ENCODE measurements around the gene S100A8. TPM values are rescaled to one million over a fixed set of nuclear protein-coding genes. Genes with fewer than 3 reads are reported as not detected.

S100A8 gene
- total RNA-seq, 2 donors from 2014 or later = 1.8 TPM; not detected in 1

GRCh38 chr1:153359241-153359640 lies 31.6 kb downstream of the S100A8 start:
- H3K27me3 ChIP-seq = no peaks in the 10 kb centered on the region
- no peaks in the 10 kb centered on the region for H3K36me3 ChIP-seq (replicated peaks in 1 of 2; ENCODE audit: insufficient read depth in 1 of 2, low read depth in 2 of 2)
- DNase-seq (no peak), ATAC-seq (no peak)
- TF ChIP-seq CTCF (IDR thresholded peaks at IDR 0.05) = no peak
- TF ChIP-seq POLR2A (IDR thresholded peaks at IDR 0.05) = no peak
- 82 to 84% methylated on average over 6 of the region's 6 CpGs for WGBS, 2 donors
- H3K27ac ChIP-seq = no peak overlapping the region
- no peaks in the 10 kb centered on the region for H3K9me3 ChIP-seq
- no peaks in the 10 kb centered on the region for H3K4me1 ChIP-seq
- H3K4me3 ChIP-seq = no peak overlapping the region
- intact Hi-C loops (cut with DNase I) = loop anchor here (5.0 kb wide), 1 partner anchor 138 kb away; no protein-coding TSS in a partner anchor

GRCh38 chr1:153358691-153358975 lies 32.2 kb downstream of the S100A8 start:
- Histone ChIP-seq H3K27ac (peak overlapping the region in 1 of 4 donors; percentile 54), H3K9me3 (no peaks in the 10 kb centered on the region), H3K4me3 (no peak overlapping the region), H3K4me1 (no peaks in the 10 kb centered on the region), H3K27me3 (no peaks in the 10 kb centered on the region), H3K36me3 (replicated peaks in 1 of 2; ENCODE audit: insufficient read depth in 1 of 2, low read depth in 2 of 2) (no peaks in the 10 kb centered on the region)
- no peak for DNase-seq
- no peak for TF ChIP-seq CTCF (IDR thresholded peaks at IDR 0.05)
- no peak for TF ChIP-seq POLR2A (IDR thresholded peaks at IDR 0.05)
- intact Hi-C loops (cut with DNase I) = loop anchor here (5.0 kb wide), 1 partner anchor 139 kb away; no protein-coding TSS in a partner anchor
- 73 to 76% methylated on average over 3 of the region's 3 CpGs for WGBS, 2 donors
- no peak for ATAC-seq

GRCh38 chr1:153357853-153358690 lies 32.8 kb downstream of the S100A8 start, which contains the start of gene S100A9:
TSS of gene S100A9 (plus strand) at chr1:153357854. CDS start at chr1:153358284, 430 bp downstream.
- Histone ChIP-seq H3K4me1 (no peaks in the 10 kb centered on the region), H3K9me3 (no peaks in the 10 kb centered on the region), H3K27ac (peak within 1 kb of the TSS in 1 of 4 donors; percentile 54), H3K36me3 (replicated peaks in 1 of 2; ENCODE audit: insufficient read depth in 1 of 2, low read depth in 2 of 2) (no peaks in the 10 kb centered on the region), H3K27me3 (no peaks in the 10 kb centered on the region), H3K4me3 (no peak within 1 kb of the TSS)
- WGBS, 2 donors = 55 to 61% methylated on average over 11 of the region's 11 CpGs
- ATAC-seq = no peak
- TF ChIP-seq POLR2A (IDR thresholded peaks at IDR 0.05) = peak in 1 of 3 donors; percentile 45
- TF ChIP-seq CTCF (IDR thresholded peaks at IDR 0.05) = no peak
- intact Hi-C loops (cut with DNase I) = loop anchor here (5.0 kb wide), 1 partner anchor 139 kb away; no protein-coding TSS in a partner anchor
- DNase-seq = no peak

- Histone ChIP-seq H3K4me1 (no peaks in the 10 kb centered on the region), H3K9me3 (no peaks in the 10 kb centered on the region), H3K36me3 (replicated peaks in 1 of 2; ENCODE audit: insufficient read depth in 1 of 2, low read depth in 2 of 2) (no peaks in the 10 kb centered on the region), H3K27me3 (no peaks in the 10 kb centered on the region), H3K27ac (peak overlapping the region in 1 of 4 donors; percentile 54), H3K4me3 (no peak overlapping the region)
- DNase-seq = peak in 3 of 4 donors; percentile 16 to 67 (median 24)
- ATAC-seq = no peak
- no peak for TF ChIP-seq POLR2A (IDR thresholded peaks at IDR 0.05)
- no peak for TF ChIP-seq CTCF (IDR thresholded peaks at IDR 0.05)
- 51 to 63% methylated on average over 8 to 10 of the region's 10 CpGs for WGBS, 2 donors
- intact Hi-C loops (cut with DNase I) = loop anchor here (5.0 kb wide), 1 partner anchor 140 kb away; no protein-coding TSS in a partner anchor
Measured at GRCh38 chr1:153357076-153357852, 33.6 kb downstream of the S100A8 start.

All from body of pancreas (tissue), 4 donors.